GM18951 (cell line): ENCODE results near the gene NOTO.

Source experiments
- POLR2A ChIP-seq: IDR thresholded peaks from 4 replicates; pipeline ENCODE4 v1.6.1; 2011; ENCODE audit warnings: mild to moderate bottlenecking; ENCODE audit not compliant: insufficient read length, insufficient read depth; ENCODE audit errors: extremely low read depth
- in situ Hi-C: fragments of 300-500 bp; cut with MboI; formaldehyde crosslinking; loops from one replicate; pipeline ENCODE4 v1.12.0; 2022; ENCODE audit warnings: low sequenced_read_pairs, mixed read lengths, inconsistent platforms; ENCODE audit not compliant: unreplicated experiment

NOTO gene

DNA sequence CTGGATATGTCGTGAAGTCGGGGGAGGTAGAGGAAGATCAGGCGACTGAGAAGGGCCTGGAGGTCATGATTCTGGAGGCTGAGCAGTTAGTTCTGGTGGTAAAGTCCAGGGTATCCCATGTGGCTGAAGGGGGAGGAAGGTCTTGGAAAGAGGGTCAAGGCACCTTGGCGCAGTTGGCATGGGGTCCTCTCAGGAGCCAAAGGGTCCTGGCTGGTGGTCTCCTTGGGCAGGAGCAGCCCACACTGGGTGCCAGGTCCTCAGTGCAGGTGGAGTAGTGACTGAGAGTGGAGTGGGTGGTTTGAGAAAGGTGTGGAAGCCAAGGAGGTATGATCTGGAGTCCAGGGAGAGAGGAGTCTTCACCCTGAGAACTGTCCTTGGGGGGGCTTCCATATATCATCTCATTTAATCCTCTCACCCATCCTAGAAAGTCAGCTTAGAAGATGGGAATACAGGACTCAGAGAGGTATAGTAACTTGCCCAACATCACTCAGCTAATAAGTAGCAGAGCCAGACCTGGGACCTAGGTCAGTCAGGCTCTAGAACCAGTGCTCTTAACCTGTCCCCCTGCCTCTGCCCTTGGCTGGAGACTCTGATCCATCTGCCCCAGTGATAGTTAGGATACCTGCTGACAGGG lies 57.4 kb downstream of the NOTO start:
- no peak for TF ChIP-seq POLR2A
- in situ Hi-C loops, result no loop called here

DNA sequence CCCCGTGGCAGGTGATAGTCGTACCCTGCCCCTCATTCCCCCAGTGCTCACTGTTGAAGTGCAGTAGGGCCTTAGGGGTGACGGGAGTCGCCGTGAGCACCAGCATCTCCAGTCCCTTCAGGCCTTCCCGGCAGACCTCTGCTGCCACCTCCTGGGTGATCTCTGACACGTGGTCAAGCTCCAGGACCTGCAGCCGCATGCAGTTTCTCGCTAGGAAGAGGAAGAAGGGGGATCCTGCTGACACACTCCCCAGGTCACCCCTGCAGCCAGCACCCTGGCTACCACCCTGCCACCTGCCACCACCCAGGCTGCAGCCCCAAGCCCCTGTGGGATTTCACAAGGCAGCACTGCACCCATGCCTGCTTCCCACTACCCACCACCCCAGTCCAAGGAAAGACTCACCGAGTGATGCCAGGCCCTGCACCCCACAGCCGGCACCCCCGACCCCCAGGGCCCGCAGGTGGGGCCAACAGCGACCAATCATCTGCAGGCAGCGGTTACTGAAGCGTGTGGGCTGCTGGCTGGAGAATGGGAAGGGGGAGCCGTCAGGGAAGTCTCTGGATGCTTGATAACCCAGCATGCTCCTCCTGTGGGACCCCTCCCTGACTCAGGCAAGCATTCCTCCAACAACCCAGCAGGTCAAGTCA lies 58.1 kb downstream of the NOTO start:
- TF ChIP-seq POLR2A, result no peak
- in situ Hi-C loops, result no loop called here
